GM21619 (cell line): ENCODE measurements around the gene UNC5B.
"Not testable (repeated sequence)": the region's sequence is repeated elsewhere in the genome, so short reads cannot be mapped to it uniquely, and the experiment has no call there.

Experiments
- ATAC-seq: cut with Tn5 transposase; IDR thresholded peaks from one replicate; pipeline ENCODE4 v1.9.1; 2021; ENCODE audit not compliant: unreplicated experiment

The UNC5B gene

DNA sequence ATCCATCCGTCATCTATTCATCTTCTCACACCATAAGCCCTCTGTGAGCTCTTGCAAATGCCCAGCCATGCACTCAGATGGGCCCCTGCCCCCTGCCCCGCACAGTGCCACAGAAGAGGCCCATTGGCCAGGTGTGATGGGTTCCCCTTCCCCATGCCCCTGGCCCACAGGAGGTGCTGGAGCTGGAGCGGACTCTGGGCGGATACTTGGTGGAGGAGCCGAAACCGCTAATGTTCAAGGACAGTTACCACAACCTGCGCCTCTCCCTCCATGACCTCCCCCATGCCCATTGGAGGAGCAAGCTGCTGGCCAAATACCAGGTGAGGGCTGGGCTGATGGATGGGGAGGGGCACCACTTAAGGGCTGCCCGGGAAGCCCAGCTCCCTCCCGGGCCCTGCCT lies 83.3 kb downstream of the UNC5B start:
- no peak for ATAC-seq

DNA sequence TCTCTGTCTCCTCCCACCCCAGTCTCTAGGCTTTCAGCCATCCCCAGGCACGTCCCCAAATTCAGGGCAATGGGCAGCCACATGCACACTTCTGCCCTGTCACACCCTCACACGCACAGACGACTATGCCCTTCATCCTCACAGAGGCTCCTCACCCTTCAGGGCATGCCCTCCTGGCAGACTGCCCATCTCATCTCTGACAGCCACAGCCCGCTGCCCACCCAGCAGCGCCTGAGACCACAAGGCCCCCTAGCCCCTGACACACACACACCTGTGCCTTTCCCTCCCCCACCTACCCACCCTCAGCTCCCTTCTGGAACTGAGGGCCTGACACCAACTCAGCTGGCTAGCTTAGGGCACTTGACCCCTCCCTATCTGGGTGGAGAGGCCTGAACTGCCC lies 83.7 kb downstream of the UNC5B start:
- no peak for ATAC-seq

DNA sequence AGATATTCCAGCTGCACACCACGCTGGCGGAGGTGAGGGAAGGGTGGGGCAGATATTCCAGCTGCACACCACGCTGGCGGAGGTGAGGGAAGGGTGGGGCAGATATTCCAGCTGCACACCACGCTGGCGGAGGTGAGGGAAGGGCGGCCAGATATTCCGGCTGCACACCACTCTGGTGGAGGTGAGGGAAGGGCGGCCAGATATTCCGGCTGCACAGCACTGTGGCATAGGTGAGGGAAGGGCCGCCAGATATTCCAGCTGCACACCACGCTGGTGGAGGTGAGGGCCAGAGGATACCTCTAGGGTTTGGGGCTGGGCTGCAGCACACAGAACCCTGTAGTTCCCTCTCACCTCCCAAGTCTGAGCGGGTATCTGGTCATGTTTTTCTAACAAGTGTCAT lies 84.4 kb downstream of the UNC5B start:
- ATAC-seq: not testable (repeated sequence)

DNA sequence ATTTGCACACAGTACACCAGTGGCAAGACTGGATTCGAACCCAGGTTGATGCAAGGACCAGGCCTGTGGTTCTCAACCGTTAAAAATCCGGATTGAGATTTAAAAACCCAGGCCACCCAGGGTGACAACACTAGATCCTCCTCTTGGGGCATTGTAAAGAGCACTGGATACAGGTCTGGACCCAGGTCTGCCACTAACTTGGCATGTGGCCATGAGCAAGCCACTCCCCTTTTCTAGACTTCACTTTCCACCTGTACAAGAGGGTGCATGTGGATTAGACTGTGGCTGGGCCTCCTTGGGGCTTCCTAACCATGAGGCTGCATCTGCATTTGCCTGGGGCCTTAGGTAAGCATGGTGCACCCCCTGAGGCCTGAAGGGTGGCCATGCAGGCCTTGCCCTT lies 85.0 kb downstream of the UNC5B start:
- ATAC-seq: no peak

DNA sequence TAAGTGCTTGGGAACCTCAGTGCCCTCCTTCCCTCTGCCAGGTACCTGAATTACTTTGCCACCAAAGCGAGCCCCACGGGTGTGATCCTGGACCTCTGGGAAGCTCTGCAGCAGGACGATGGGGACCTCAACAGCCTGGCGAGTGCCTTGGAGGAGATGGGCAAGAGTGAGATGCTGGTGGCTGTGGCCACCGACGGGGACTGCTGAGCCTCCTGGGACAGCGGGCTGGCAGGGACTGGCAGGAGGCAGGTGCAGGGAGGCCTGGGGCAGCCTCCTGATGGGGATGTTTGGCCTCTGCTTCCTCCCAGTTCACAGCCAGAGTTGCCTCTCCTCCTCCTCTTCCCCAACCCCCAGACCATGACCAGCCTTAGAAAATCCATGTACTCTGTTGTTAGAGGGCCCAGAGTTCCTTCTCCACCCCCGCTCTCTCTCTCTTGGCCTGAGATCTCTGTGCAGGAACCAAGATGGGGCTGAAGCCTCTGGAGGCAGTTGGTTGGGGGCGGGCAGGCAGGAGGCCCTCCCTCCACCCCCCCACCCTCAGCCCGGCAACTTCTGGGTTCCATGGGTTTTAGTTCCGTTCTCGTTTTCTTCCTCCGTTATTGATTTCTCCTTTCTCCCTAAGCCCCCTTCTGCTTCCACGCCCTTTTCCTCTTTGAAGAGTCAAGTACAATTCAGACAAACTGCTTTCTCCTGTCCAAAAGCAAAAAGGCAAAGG lies 86.9 kb downstream of the UNC5B start:
- no peak for ATAC-seq

DNA sequence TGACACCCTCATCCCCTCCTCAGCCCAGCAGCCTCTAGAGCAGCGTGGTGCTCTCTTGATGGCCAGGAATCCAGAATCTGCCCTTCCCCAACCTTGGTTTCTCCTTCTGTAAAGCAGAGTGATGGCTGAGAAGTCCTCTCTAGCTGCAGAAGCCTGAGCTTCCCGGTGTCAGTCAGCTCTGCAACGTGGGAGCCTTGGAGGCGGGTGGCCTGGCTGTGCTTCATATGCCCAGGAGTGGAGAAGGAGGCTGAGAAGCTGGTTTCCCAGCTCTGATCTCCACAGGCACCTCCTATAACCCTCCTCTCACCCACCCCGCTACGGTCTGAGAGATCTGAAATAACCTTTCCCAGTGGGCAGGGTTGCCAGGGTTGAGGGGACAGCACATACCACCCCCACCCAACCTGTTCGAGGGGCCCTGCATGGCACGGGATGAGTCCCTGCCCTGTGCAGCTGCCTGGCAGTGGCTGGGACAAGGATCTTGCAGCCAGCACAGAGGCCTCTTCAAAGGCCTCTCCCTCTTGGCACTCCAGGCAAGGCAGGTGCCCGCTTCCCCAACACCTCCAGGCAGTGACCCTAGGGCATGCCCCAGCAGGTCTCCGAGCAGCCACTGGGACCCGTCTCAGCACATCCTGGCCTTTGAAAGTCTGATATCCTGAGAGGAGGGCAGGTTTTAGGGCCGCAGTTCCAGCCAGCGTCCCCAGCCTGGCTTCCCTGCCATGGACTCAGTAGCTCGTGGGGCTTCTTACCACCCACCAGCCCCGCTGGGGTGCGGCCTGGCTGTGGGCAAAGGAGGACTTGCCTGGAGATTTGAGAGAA lies 88.4 kb downstream of the UNC5B start:
- no peak for ATAC-seq

DNA sequence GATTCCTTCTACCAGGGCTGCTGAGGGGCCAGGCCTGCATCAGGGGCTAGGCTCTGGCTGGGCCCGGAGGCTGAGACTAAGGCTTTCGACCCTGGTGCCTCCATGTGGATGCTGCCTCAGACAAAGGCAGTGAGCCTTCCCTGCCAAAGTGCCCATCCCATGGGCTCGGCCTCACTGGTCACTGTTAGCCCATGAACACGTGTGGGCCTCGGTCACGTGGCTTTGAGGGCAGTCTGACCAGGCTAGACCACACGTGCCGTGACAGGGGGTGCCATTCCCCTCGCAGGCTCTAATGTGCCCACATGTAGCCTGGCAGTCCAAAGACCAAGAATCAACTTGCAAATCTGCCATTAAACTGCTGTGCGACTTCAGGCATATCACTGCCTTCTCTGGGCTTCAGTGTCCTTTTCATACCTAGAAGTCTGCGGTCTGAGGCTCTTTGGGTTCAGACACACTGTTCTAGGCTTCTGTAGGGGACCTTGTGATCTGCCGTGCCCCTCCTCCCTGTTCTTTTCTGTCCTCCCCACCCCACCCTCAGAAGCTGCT lies 89.1 kb downstream of the UNC5B start:
- ATAC-seq: no peak

DNA sequence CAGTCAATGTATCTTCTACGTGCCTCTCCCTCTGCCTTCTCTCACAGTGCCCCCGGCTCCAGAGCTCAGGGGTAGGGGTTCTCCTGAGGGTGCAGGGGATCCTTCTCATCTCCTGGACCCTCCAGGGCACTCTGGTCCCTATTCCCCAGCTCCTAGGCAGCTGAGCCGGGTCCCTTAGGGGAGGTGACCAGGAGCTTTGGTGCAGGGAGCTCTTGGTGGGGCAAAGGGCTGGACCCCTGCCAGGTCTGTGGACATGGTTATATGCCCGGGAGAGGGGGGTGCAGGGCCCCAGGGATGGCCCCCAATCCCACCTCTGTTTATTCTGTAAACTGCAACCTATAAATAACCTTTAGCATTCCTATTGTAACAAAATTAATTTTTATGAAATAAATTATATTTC lies 90.1 kb downstream of the UNC5B start:
- no peak for ATAC-seq

DNA sequence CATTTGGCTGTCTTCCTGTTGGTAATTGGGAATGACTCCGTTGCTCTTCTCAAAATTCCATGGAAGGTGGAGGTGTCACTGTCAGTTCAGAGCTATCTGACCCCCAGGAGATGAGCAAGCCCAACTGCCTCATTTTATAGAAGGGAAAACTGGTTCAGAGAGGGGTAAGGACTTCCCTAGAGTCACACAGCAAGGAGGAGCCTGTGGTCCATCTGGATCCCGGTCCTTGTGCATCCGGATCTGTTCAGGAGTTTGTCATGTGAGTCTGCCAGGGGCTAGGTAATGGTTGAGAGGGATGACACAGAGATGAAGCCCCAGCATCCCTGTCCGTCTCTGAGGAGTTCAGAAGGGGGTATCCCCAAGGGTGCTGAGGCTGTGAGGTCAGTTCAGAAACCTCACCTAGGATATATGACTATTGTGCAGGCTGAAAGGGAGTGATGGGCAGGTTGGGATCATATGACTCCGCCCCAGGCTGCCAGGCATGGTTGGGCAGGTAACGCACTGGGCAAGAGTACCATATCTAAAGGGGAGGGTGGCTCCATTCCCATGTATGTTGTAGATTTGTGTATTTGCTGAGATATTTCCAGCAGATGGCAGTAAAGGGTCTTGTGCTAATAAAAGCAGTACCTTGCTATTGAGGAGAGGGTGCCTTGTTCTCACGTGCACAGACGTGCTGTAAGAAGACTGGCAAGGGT lies 90.7 kb downstream of the UNC5B start:
- no peak for ATAC-seq

DNA sequence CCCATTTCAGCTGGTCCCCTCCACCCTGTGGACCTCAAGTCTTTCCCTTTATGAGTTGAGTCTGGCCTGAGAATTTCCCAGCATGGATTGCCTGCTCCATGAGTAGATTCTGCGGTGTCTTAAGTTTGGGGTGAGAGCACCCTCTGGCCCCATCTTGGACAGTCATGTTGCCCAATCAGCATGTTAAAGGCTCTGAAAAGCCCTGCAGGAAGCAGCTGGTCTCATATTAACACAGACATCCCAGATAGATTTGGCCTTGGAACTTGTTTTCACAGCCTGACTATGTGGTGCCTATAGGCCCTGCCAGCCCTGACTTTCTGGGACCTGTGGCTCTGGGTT lies 91.2 kb downstream of the UNC5B start:
- ATAC-seq: no peak

DNA sequence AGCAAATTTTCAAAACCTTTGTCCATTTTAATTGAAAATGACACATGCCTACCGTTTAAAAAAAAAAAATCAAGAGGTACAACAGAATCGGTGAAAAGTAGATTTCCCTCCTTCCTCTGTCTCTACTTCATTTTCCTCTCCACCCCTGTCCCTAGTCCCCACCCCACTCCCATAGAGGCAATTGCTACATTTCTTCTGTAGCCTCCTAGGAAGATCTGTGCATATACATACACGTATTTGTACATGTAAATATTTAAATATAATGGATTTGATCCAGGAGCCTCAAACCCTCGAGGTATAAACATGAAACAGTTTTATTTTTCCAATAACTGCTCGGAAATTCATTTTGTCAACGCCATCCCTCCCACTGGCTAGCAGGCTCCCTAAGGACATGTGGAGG lies 92.5 kb downstream of the UNC5B start:
- ATAC-seq: no peak

DNA sequence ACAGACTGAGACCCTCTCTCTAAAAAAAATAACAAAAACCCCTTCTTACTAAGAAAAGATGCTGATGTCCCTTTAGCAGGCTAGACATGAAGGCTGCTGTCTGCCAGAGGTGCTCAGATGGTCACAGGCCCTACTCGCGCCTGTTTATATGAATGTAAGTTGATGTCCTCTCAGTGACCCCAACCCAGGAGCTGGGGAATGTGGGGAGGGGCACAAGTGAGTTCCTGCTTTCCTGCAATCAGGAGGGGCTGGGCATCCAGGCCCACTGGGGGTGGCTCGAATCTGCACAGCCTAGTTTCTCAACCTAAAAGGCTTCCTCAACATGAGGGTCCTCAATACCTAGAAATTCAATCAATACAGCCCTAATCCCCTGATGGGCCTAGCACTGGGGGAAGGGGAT lies 94.6 kb downstream of the UNC5B start:
- no peak for ATAC-seq

DNA sequence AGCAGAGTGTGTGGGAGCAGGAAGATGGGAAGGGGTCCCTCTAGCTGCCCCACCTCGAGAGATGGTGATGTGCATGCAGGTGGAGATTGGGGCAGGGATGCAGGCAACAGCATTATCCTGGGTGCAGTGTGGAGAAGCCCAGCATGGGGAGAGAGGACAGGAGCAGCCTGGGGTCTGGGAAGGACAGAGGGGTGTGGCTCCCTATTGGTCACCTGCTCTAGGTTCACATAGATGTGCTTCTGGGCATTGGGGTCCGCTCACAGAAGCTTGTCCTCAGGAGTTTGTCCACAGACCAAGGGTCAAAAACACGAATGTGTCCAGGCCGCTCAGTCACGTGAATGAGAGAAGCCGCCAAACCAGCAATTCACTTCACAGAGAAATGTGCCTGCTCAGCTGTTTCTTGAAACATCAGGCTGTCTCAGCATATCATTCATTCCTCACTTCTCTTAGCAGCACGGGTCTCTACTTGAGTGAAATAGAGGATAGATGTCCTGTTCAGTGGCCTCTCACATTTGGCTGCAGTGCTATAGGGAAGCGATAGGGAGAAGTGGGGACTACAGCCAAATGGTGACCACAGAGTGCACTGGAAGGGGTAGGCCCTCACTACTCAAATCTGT lies 95.2 kb downstream of the UNC5B start:
- no peak for ATAC-seq

DNA sequence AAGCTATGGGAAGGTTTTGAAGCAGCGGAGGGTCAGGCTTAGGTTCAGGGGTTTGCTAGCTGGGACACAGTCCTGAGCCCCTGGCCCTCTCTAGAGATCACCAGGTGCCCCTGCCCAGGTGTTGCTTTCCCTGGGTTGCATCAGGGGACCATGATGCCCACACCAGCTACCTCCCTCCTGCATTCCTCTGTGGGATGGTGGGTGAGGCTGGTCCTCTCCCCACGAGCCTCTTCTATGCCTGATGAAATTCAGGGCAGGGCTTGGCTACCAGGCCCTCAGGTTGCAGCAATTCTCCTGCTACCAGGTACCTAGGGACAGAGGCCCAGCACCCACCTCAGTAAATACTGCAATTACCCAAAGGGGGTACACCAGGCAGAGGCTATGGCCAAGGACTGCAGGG lies 95.9 kb downstream of the UNC5B start:
- ATAC-seq: no peak

DNA sequence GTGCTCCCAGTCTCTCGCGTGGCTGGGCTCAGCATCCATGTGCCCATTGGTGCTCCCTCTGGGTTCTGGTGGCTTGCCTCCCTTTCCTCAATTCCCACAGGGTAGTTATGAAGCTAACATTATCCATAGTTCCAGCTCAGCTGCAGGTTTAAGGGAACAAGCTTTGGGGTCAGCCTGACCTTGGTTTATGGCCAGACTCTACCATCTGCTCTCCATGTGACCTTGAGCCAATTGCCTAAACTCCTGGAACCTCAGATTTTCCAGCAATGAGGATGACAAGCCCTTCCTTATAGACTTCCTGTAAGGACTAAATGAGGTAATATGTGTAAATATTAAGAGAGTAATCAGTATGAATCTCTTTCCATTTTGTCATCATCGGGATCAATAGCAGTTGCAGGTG lies 96.6 kb downstream of the UNC5B start:
- no peak for ATAC-seq

DNA sequence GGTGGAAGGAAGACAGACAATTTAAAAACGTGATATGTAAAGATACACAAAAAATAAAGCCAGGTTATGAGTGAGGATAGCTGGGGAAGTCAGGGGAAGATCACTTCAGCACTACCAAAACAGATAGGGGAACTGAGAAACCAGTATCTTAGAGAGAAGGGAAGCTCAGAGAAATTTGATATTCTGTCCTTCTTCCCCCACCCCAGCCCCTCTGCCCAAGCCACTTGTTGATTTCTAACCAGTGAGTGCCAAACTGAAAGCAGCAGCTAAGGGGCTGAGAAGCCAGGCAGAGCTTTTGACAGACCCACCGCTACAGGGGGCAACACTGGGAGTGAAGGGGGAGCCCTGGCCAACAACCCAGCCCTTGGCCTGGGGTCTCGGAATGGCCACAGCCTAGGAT lies 97.5 kb downstream of the UNC5B start:
- no peak for ATAC-seq

DNA sequence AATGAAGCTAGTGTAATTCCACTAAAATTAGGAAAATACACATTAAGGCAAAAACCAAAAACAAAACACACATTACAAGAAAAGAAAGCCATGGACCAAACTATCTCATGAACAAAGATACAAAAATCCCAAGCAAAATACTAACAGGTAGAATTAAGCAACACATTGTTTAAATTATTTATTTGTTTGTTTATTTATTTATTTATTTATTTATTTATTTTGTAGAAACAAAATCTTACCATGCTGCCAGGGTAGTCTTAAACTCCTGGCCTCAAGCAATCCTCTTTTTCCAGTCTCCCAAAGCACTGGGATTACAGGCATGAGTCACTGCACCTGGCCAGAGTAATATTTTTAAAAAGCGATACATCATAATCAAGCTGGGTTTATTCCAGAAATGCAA lies 99.8 kb downstream of the UNC5B start:
- ATAC-seq: no peak

DNA sequence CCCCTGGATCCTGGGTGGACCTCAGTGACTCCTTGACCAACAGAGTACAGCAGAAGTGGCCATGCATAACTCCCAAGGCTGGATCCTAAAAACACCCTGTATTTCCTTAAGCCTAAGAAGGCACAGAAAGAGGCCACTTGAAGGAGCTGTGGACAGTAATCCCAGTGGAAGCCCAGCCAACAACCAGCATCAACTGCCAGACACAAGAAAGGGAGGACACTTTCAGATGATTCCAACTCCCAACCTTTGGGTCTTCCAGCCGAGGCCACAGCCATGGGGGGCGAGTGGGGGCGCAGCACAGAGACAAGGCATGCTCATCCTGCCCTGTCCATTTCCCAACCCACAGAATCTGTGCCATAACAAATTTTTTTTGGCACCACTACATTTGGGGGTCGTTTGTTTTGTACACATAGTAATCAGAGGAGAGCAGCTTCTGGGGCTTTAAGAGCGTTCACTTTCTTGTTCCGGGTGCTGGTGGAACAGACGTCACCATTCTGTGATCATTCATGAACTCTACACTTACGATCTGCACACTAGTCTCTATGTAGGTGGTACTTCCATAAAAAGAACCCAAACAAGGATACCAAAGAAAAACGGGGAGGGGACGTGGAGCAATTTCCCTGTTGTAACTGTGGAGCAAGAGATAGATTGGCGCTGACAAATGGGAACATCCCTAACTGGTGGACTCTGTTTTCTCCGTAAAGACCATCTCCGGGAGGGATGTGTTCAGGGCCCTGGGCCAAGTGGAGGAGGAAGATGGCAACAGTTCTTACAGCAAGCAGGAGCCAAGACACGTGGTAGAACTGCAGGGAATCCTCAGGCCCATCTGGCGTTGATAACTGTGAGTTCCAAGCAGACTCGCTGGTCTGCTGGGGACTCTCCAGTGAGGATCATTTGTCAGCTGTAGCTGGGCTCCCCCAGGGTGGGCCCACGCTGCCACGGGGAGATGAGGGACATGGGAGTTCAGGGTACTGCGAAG lies 100.7 kb downstream of the UNC5B start:
- no peak for ATAC-seq

DNA sequence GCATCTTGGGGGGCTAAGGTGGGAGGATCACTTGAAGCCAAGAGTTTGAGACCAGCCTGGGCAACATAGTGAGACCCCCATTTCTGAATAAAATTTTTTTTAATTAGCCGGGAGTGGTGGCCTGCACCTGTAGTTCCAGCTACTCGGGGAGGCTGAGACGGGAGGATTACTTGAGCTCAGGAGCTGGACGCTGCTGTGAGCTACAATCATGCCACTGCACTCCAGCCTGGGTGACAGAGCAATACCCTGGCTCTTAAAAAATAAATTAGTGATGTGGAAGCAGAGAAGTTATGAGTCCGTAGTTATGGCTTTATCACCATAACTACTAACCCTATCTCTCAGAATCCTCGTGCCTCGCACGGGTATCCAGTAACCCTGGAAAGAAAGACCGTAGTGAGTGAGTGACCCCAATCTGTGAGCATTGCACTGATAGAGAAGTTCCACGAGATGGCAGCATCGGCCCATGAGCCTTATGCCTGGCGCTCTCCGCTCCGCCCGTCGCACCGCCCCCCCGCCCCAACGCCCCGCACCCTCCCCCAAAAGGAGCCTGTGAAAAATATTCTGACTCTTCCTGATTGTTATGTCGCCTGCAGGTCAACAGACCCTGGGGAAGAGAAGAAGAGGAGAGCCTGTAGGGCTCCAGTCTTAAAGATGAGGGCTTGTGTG lies 101.8 kb downstream of the UNC5B start:
- ATAC-seq: no peak
